ENCODE measurements around the gene COX10. TPM values are rescaled to one million over a fixed set of nuclear protein-coding genes. Genes with fewer than 3 reads are reported as not detected.
"Not testable (repeated sequence)": the region's sequence is repeated elsewhere in the genome, so short reads cannot be mapped to it uniquely, and the experiment has no call there.

COX10 gene
- total RNA-seq, 1 donor from 2014 or later = 43.8 TPM

GRCh38 chr17:14153374-14153773 lies 84.1 kb downstream of the COX10 start:
- intact Hi-C loops (cut with DNase I) = no loop called here
- DNase-seq (ENCODE audit: missing footprints) (no peak), ATAC-seq (no peak)

- DNase-seq (ENCODE audit: missing footprints) = no peak
- ATAC-seq = no peak
- intact Hi-C loops (cut with DNase I) = no loop called here
Measured at GRCh38 chr17:14156689-14157088, 87.4 kb downstream of the COX10 start.

- ATAC-seq (no peak), DNase-seq (ENCODE audit: missing footprints) (no peak)
- intact Hi-C loops (cut with DNase I) = no loop called here
Measured at GRCh38 chr17:14157822-14158221, 88.5 kb downstream of the COX10 start.

- ATAC-seq (no peak), DNase-seq (ENCODE audit: missing footprints) (no peak)
- intact Hi-C loops (cut with DNase I) = no loop called here
Measured at GRCh38 chr17:14158707-14159106, 89.4 kb downstream of the COX10 start.

GRCh38 chr17:14161419-14161818 lies 92.1 kb downstream of the COX10 start:
- intact Hi-C loops (cut with DNase I) = no loop called here
- ATAC-seq (no peak), DNase-seq (ENCODE audit: missing footprints) (no peak)

- ATAC-seq = no peak
- DNase-seq (ENCODE audit: missing footprints) = no peak
- intact Hi-C loops (cut with DNase I) = no loop called here
Measured at GRCh38 chr17:14165616-14166015, 96.3 kb downstream of the COX10 start.

- DNase-seq (ENCODE audit: missing footprints); intact Hi-C loops (cut with DNase I); ATAC-seq: not testable (repeated sequence)
Measured at GRCh38 chr17:14167831-14168230, 98.5 kb downstream of the COX10 start.

- DNase-seq (ENCODE audit: missing footprints) = no peak
- ATAC-seq = no peak
- intact Hi-C loops (cut with DNase I) = no loop called here
Measured at GRCh38 chr17:14168582-14168981, 99.3 kb downstream of the COX10 start.

- ATAC-seq = no peak
- intact Hi-C loops (cut with DNase I) = no loop called here
- DNase-seq (ENCODE audit: missing footprints) = no peak
Measured at GRCh38 chr17:14169287-14169686, 100.0 kb downstream of the COX10 start.

- intact Hi-C loops (cut with DNase I) = no loop called here
- DNase-seq (ENCODE audit: missing footprints) (no peak), ATAC-seq (no peak)
Measured at GRCh38 chr17:14169901-14170300, 100.6 kb downstream of the COX10 start.

GRCh38 chr17:14176989-14177388 lies 107.7 kb downstream of the COX10 start:
- ATAC-seq; intact Hi-C loops (cut with DNase I); DNase-seq (ENCODE audit: missing footprints): not testable (repeated sequence)

- DNase-seq (ENCODE audit: missing footprints); intact Hi-C loops (cut with DNase I): not testable (repeated sequence)
- ATAC-seq = peak; percentile 77
Measured at GRCh38 chr17:14177801-14178200, 108.5 kb downstream of the COX10 start.

- intact Hi-C loops (cut with DNase I) = not testable (repeated sequence)
Measured at GRCh38 chr17:14179951-14180350, 110.6 kb downstream of the COX10 start.

GRCh38 chr17:14182084-14182483 lies 112.8 kb downstream of the COX10 start:
- intact Hi-C loops (cut with DNase I); DNase-seq (ENCODE audit: missing footprints); ATAC-seq: not testable (repeated sequence)

More at GRCh38 chr17:14179951-14180350, 110.6 kb downstream of the COX10 start:
- DNase-seq (ENCODE audit: missing footprints); ATAC-seq: not testable (repeated sequence)

GRCh38 chr17:14184536-14184935 lies 115.2 kb downstream of the COX10 start:
- peak; percentile 67 for ATAC-seq
- DNase-seq (ENCODE audit: missing footprints); intact Hi-C loops (cut with DNase I): not testable (repeated sequence)

- ATAC-seq; DNase-seq (ENCODE audit: missing footprints); intact Hi-C loops (cut with DNase I): not testable (repeated sequence)
Measured at GRCh38 chr17:14186443-14186842, 117.1 kb downstream of the COX10 start.

- intact Hi-C loops (cut with DNase I); ATAC-seq; DNase-seq (ENCODE audit: missing footprints): not testable (repeated sequence)
Measured at GRCh38 chr17:14190774-14191173, 121.5 kb downstream of the COX10 start.

GRCh38 chr17:14191469-14191868 lies 122.2 kb downstream of the COX10 start:
- ATAC-seq; intact Hi-C loops (cut with DNase I); DNase-seq (ENCODE audit: missing footprints): not testable (repeated sequence)

- intact Hi-C loops (cut with DNase I); DNase-seq (ENCODE audit: missing footprints); ATAC-seq: not testable (repeated sequence)
Measured at GRCh38 chr17:14192039-14192438, 122.7 kb downstream of the COX10 start.

GRCh38 chr17:14192636-14193344 lies 123.5 kb downstream of the COX10 start:
- DNase-seq (ENCODE audit: missing footprints); intact Hi-C loops (cut with DNase I); ATAC-seq: not testable (repeated sequence)
